HG02610 (cell line): ENCODE results near the gene ADISSP.

Experiments used
- ATAC-seq: cut with Tn5 transposase; IDR thresholded peaks from one replicate; pipeline ENCODE4 v1.9.1; 2021; ENCODE audit warnings: mild to moderate bottlenecking, moderate library complexity; ENCODE audit not compliant: unreplicated experiment

The ADISSP gene

GRCh38 chr20:3767427-3768341, at the start of gene ADISSP:
ADISSP (minus strand) TSS chr20:3767753; CDS start chr20:3760100, 7,653 bp downstream.
- peak; percentile 93 for ATAC-seq

GRCh38 chr20:3815703-3816315, 48.3 kb upstream of the ADISSP start:
- no peak for ATAC-seq

DNA sequence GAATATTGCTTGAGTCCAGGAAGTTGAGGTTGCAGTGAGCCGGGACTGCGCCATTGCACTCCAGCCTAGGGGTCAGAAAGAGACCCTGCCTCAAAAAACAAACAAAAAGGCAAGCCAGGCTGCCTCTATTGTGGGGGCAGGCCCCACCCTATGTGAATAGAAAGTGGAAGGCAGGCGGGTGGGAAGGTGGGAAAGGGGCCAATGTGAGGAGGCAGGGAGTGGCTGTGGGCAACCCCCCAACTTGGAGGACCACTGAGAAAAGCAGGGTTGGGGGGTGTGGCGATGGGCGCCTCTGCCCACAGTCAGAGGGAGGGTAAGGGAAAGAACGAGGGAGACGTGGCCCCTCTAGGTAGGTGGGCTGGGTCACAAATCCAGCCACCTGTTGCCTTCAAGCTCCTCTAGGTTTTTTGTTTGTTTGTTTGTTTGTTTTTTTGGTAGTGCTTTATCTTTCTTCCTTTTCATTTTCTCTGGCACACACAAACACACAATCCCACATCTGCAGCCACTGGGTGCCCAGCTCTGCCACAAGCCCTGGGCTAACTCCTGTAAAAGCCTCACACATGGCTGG, 47.5 kb upstream of the ADISSP start:
- ATAC-seq, result no peak

- no peak for ATAC-seq
These were observed 46.5 kb upstream of the ADISSP start for GRCh38 chr20:3813848-3814581.

DNA sequence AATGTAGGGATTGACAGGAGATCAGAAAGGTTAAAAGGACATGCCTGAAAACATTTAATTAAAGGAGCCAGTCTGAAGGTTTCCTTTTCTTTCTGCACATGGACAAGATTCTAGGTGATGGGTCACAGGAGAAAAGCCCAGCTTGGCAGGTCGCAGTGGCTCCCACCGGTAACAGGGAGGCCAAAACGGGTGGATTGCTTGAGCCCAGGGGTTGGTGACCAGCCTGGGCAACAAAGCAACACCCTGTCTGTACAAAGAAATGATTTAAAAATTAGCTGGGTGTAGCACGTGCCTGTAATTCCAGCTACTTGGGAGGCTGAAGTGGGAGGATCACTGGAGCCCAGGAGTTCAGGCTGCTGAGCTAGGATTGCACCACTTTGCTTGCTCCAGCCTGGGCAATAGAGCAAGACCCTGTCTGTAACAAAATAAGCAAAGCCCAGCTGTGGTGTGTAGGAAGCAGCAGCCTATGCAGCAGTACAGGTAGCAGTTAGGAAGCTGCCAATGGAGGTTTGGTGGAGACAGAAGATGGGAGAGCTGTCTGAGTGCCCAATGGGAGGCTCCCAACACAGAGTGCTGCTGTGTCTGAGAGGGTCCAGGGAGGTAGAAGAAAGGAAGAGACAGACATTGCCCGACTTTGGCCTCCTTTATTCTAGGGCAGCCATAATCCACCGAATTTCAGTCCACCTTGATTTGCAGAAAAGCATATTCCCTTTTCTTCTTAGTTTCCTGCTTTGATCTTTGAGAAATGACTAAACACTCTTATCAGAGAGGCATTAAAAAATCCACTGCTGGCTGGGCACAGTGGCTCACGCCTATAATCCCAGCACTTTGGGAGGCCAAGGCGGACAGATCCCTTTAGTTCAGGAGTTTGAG, 45.7 kb upstream of the ADISSP start:
- ATAC-seq, result no peak

DNA sequence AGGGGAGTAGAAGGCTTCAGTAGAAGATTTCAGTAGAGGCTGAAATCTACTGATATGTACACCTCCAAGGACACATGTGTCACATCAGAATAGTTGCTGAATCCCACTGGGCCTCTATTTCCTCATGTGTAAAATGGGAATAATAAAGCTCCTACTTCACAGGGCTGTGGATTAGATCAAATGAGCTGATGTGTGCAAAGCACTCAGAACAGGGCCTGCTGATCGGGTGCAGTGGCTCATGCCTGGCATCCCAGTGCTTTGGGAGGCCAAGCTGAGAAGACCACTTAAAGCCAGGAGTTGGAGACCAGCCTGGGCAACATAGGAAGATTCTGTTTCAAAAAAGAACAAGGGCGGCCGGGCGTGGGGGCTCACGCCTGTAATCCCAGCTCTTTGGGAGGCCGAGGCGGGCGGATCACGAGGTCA, 44.7 kb upstream of the ADISSP start:
- ATAC-seq, result no peak

DNA sequence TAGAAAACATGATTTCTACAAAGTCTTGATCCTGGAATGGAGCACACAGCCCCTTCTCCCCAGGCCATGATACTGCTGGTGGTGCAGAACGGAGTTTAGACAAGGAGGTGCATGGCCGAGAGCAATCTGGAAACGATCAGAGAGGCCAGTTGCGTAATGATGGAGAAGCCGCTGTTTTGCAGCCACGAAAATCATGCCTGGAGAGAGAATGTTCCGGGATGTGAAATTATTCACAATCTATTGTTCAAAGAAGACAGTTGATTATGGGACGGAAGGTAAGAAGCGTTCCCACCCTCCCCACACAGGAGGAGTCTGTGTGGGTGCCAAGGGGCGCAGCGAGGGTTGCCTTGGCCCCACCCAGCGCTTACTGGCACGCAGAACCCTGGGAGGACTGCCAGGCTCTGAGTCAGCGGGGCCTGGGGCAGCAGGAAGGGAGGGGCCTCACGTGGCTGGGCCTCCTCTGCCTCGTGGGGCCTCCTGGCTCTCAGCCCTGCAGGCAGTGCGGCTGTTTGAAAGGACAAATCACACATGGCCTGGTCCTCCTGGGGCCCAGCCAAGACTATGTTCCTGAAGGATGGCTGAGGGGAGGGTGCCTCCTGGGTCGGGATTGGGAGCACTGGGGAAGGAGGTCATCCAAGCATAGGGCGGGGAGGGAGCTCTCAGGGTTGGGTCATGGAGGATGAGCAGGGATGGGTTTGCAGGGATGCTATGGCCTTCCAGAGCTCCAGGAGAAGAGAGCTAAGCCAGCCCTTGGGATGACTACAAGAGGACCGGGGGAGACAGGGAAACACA, 44.1 kb upstream of the ADISSP start:
- no peak for ATAC-seq

DNA sequence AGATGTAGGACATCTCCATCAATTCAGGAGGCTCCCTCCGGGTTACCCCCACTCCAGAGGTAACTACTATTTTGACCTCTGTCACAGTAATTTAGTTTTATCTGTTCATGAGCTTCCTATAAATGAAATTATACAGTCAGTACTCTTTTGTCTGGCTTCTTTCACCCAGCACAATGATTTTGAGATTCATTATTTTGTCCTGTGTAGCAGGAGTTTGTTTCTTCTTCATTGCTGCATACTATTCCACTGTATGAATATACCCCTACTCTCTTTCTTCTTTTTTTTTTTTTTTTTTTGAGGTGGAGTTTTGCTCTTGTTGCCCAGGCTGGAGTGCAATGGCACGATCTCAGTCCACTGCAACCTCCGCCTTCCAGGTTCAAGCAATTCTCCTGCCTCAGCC, 41.0 kb upstream of the ADISSP start:
- no peak for ATAC-seq

GRCh38 chr20:3804781-3805180, 37.2 kb upstream of the ADISSP start:
- ATAC-seq, result no peak

GRCh38 chr20:3804254-3804751, 36.8 kb upstream of the ADISSP start:
- ATAC-seq, result no peak

- no peak for ATAC-seq
These were observed 36.3 kb upstream of the ADISSP start for GRCh38 chr20:3803854-3804253.

DNA sequence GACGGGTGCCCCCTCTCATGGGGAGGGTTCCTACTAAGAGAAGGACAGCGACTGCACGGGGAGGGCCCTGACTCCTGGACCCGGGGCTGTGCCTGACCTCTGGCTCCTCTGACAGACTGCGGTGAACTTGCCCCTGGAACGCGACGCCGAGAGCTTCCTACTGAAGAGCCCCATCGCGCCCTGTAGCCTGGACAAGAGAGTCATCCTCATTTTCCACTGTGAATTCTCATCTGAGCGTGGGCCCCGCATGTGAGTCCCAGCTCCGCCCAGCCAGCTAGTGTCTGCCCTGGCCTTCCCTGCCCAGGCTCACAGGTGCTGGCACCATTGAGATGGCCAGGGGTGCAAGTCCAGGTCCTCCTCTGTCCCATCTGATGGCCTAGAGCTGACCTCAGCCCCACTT, 35.7 kb upstream of the ADISSP start:
- no peak for ATAC-seq

DNA sequence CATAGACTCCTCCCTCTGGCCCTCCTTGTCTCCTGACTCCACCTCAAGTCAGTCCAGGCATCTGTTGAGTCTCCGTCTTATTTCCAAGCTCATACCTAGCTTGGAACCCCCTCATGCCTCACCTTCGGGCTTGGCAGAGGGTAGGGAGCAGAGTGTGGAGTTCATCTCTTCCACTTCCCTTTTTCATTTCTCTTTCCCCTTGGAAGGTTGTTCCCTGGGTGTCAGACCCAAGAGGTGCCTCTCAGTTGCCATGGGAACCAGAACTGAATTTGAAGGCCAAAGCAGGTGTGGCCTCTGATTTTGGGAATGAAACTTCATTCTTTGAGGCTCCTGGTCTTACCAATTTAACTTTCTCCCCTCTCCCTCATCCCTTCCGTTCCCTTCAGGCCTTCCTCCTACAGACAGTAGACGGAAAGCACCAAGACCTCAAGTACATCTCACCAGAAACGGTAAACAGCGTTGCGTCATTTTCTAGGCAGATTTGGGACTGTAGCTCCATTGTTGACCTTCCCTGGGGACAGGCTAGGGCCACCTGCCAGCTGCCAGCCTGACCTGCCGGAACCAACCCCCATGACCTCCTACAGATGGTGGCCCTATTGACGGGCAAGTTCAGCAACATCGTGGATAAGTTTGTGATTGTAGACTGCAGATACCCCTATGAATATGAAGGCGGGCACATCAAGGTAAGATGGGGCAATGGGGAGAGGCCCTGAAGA, 35.1 kb upstream of the ADISSP start:
- no peak for ATAC-seq

DNA sequence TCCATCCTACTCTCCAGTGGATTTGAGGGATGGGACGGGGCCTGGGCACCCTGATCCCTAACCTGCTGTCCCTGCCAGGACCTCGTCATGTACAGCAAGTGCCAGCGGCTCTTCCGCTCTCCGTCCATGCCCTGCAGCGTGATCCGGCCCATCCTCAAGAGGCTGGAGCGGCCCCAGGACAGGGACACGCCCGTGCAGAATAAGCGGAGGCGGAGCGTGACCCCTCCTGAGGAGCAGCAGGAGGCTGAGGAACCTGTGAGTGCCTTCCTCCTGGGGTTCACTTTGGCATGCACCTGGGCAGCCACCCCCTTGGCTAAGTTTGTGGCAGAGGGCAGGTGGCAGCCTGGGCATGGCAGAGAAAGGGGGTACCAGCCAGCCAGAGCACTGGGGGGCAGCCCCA, 34.3 kb upstream of the ADISSP start:
- no peak for ATAC-seq

- ATAC-seq, result no peak
These were observed 33.7 kb upstream of the ADISSP start for GRCh38 chr20:3801299-3801698.

- no peak for ATAC-seq
These were observed 33.3 kb upstream of the ADISSP start for GRCh38 chr20:3800878-3801260.

DNA sequence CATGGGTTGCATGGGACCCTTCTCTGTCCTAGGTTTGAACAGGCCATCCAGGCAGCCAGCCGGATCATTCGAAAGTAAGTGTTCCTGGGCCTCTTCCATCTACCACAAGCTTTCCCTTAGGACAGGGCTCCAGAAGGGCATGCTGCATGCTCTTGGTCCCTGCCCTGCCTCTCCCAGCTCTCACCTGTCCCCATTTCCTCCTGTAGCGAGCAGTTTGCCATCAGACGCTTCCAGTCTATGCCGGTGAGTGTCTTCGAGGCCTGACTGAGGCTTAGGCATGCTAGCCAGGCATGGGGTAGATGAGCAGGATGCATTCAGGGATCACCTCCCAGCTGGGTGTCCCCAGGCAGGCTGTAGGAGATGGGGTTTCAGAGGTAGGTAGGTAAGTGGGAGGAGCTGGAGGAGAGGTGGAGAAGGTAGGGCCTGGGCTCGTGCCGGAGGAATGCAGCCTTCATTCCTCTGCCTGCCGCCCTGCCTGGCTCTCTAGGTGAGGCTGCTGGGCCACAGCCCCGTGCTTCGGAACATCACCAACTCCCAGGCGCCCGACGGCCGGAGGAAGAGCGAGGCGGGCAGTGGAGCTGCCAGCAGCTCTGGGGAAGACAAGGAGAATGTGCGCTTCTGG, 32.8 kb upstream of the ADISSP start:
- ATAC-seq, result no peak

- no peak for ATAC-seq
These were observed 31.3 kb upstream of the ADISSP start for GRCh38 chr20:3798908-3799248.
